Mesothelial cell of epicardium (in vitro differentiated cells): ENCODE results near the gene TRAF4. TPM values are rescaled to one million over a fixed set of nuclear protein-coding genes. Genes with fewer than 3 reads are reported as not detected.
A peak's percentile ranks its signal among the peaks of the same experiment; 100 is the strongest.

Experiments used
- DNase-seq, 2 experiments: peaks; one replicate each; pipeline ENCODE4 v3.0.0; 2021; ENCODE audit warnings: low spot score in 2 of 2; ENCODE audit not compliant: unreplicated experiment in 2 of 2
- H3K27ac Mint-ChIP-seq: 2 replicates; pipeline ENCODE4 v1.8.0; 2021; ENCODE audit warnings: mixed read lengths
- H3K27me3 Mint-ChIP-seq: 2 replicates; pipeline ENCODE4 v1.8.0; 2021; ENCODE audit warnings: low read depth, mixed read lengths
- H3K36me3 Mint-ChIP-seq: 2 replicates; pipeline ENCODE4 v1.8.0; 2021; ENCODE audit warnings: mixed read lengths
- H3K4me1 Mint-ChIP-seq: 2 replicates; pipeline ENCODE4 v1.8.0; 2021; ENCODE audit warnings: mixed read lengths
- H3K4me3 Mint-ChIP-seq: 2 replicates; pipeline ENCODE4 v1.8.0; 2021; ENCODE audit warnings: mild to moderate bottlenecking, moderate library complexity, mixed read lengths
- H3K9me3 Mint-ChIP-seq: 2 replicates; pipeline ENCODE4 v1.8.0; 2021; ENCODE audit warnings: mixed read lengths
- total RNA-seq: library from RNA; stranded (reverse); gene quantifications from 3 replicates; pipeline ENCODE4 v1.2.1, GENCODE V29; 2021
- TF ChIP-seq, protein P1 (sequence below): fragments of 200-600 bp; sonication (generic); IDR thresholded peaks from one replicate; pipeline ENCODE4 v1.5.0; 2021; ENCODE audit warnings: antibody characterized with exemption; ENCODE audit not compliant: unreplicated experiment

Gene TRAF4
- total RNA-seq, 1 donor from 2014 or later = 252 TPM

DNA sequence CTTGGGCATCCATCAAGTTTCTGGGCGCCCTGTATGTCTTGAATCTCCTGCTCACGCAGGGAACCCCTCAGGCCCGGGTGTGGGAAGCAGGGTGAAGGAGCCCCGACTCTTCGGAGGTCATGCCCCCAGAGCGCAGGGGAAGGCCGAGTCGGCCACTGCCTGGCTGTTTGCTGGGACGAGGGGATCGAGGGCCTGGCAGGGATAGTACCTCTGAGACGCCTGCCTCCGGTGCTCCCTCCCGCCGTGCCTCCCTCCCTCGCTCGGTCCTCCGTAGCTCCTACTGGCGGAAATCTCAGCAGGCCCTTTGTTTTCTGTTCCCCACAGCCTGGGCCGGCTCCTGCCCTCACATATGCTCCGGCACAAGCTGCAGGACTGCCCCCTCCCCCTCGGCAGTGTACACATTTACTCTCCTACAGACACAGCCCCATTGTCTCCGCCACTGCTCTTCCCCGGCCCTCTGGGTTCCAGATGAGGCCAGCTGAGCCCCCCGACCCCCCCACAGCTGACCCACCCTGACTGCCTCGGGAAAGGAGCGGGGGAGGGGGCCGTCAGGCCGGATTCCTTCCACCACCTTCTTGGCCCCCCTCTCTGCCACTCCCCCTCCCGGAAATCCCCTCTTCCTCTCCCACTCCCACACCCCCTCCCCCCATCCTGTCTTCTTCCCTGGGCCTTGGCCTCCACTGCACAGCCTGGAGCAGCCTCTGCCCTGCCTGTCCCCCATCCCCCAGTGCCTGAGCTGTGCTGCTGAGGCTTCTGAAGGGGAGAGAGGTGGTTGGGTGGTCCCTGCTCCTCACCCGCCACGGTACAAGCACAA lies 1.4 kb downstream of the TRAF4 start:
- peak; percentile 62 to 70 for DNase-seq
- no peaks in the 10 kb centered on the region for H3K9me3 Mint-ChIP-seq
- H3K4me1 Mint-ChIP-seq = peaks cover 30% of the 10 kb centered on the region
- TF ChIP-seq, protein P1, sequence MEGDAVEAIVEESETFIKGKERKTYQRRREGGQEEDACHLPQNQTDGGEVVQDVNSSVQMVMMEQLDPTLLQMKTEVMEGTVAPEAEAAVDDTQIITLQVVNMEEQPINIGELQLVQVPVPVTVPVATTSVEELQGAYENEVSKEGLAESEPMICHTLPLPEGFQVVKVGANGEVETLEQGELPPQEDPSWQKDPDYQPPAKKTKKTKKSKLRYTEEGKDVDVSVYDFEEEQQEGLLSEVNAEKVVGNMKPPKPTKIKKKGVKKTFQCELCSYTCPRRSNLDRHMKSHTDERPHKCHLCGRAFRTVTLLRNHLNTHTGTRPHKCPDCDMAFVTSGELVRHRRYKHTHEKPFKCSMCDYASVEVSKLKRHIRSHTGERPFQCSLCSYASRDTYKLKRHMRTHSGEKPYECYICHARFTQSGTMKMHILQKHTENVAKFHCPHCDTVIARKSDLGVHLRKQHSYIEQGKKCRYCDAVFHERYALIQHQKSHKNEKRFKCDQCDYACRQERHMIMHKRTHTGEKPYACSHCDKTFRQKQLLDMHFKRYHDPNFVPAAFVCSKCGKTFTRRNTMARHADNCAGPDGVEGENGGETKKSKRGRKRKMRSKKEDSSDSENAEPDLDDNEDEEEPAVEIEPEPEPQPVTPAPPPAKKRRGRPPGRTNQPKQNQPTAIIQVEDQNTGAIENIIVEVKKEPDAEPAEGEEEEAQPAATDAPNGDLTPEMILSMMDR = no peak
- peaks cover 3% of the 10 kb centered on the region for H3K36me3 Mint-ChIP-seq
- no peaks in the 10 kb centered on the region for H3K27me3 Mint-ChIP-seq
- H3K27ac Mint-ChIP-seq = peak overlapping the region; percentile 98
- H3K4me3 Mint-ChIP-seq = peak overlapping the region; percentile 89

DNA sequence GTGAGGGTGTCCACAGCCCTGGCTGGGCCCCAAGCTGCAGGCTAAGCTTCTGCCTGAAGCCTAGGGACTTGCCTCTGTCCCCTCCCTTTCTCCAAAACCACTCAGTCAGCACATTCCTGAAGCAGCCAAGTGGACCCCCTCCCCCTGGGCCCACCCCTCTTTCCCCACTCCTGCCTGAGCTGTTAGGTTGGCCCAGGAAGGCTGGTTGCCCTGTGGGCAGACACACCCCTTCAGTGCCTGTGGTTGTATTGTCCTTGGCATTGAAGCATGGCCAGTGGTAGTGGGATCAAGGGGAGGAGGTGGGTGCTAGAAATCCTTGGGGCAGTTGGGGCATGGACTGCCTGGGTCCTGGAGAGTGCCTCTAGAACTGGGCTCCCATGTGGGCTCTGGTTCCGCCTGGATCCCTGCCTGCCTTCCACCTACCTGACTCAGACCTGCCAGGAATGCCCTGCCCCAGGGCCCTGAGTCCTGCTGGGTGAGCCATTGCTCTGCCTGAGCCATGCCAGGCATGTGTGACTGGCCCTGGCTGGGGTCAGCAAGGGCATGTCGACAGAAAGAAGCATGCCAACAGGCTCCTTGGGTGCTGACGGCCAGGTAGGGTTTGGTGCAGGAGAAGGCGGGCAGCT lies 2.1 kb downstream of the TRAF4 start:
- H3K27me3 Mint-ChIP-seq = no peaks in the 10 kb centered on the region
- DNase-seq = peak in 1 of 2 experiments; percentile 56
- H3K4me1 Mint-ChIP-seq = peaks cover 32% of the 10 kb centered on the region
- peak overlapping the region; percentile 89 for H3K4me3 Mint-ChIP-seq
- TF ChIP-seq, protein P1 = no peak
- no peaks in the 10 kb centered on the region for H3K9me3 Mint-ChIP-seq
- peak overlapping the region; percentile 98 for H3K27ac Mint-ChIP-seq
- peaks cover 3% of the 10 kb centered on the region for H3K36me3 Mint-ChIP-seq

DNA sequence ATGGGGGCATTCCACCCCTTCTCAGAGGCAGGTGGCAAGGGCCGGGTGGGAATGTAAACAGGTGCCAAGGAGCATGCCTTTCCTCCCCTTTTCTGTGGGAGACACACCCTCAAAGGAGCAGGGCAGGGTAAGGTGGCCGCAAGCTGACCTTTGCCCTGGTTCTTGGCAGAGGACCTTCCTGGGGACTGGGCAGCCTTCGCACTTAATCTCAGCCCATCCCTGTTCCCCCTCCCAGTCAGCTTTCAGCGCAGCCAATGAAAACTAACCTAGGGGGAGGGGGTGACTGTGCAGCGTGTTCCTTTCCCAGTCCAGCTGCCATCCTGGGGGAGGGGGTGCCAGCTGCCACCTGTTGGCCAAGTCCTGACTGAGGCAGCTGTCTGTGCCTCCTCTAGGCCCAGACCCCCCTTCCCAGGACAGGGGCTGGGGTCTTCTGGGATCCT lies 2.8 kb downstream of the TRAF4 start:
- no peak for DNase-seq
- TF ChIP-seq, protein P1 = no peak
- Mint-ChIP-seq H3K4me3 (peak overlapping the region; percentile 89), H3K36me3 (peaks cover 3% of the 10 kb centered on the region), H3K27ac (peak overlapping the region; percentile 98), H3K9me3 (no peaks in the 10 kb centered on the region), H3K27me3 (no peaks in the 10 kb centered on the region), H3K4me1 (peaks cover 32% of the 10 kb centered on the region)

DNA sequence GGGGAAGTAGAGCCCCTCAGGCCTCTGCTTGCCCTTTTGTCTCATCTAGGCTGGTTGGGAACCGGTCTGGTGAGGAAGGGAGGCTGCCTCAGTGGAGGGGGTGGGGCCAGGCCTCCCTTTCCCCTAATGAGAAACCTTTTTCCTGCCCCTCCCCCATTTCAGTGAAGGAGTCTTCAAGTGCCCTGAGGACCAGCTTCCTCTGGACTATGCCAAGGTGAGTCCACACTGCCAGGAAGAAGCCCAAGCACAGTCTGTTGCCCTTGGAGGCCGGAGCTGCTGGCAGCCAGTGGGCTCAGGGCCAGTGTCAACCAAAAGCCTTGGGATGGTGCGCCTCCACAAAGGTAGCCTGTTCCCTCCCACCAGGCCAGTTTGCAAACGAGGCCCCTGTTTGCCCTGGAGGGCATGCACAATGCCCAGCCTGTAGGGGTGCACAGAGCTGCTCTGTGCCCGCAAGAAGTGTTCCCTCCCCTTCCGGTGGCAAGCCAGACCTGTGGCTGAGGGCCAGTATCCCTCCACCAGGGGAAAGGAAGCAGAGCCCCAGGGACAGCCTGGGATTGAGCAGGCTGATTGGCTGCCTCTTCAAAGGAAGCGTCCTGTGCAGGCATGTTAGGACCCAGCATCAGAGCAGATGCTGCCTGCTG lies 3.4 kb downstream of the TRAF4 start:
- H3K9me3 Mint-ChIP-seq = no peaks in the 10 kb centered on the region
- DNase-seq = no peak
- H3K4me1 Mint-ChIP-seq = peaks cover 32% of the 10 kb centered on the region
- H3K27ac Mint-ChIP-seq = peak overlapping the region; percentile 98
- peaks cover 3% of the 10 kb centered on the region for H3K36me3 Mint-ChIP-seq
- TF ChIP-seq, protein P1 = no peak
- no peaks in the 10 kb centered on the region for H3K27me3 Mint-ChIP-seq
- H3K4me3 Mint-ChIP-seq = peak overlapping the region; percentile 89

DNA sequence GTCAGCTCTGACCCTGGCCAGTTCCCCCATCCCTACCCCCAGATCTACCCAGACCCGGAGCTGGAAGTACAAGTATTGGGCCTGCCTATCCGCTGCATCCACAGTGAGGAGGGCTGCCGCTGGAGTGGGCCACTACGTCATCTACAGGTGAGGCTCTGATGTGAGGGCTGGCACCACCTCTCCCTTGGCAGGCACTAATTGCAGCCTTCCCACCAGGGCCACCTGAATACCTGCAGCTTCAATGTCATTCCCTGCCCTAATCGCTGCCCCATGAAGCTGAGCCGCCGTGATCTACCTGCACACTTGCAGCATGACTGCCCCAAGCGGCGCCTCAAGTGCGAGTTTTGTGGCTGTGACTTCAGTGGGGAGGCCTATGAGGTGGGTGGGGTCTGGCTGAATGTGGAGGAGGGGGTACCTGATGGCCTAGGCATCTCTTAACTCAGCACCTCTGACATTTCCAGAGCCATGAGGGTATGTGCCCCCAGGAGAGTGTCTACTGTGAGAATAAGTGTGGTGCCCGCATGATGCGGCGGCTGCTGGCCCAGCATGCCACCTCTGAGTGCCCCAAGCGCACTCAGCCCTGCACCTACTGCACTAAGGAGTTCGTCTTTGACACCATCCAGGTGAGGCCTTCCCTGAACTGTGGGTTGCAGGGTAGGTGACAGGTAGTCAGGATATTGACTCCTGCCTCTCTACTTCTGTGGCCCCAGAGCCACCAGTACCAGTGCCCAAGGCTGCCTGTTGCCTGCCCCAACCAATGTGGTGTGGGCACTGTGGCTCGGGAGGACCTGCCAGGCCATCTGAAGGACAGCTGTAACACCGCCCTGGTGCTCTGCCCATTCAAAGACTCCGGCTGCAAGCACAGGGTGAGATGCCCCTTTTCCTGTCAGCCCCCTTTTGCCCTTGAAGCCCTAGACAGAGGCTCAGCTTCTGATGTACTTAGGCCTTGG lies 4.3 kb downstream of the TRAF4 start:
- no peaks in the 10 kb centered on the region for H3K27me3 Mint-ChIP-seq
- peak overlapping the region; percentile 98 for H3K27ac Mint-ChIP-seq
- TF ChIP-seq, protein P1 = no peak
- H3K4me1 Mint-ChIP-seq = peaks cover 30% of the 10 kb centered on the region
- DNase-seq = no peak
- peak overlapping the region; percentile 20 for H3K4me3 Mint-ChIP-seq
- peaks cover 7% of the 10 kb centered on the region for H3K36me3 Mint-ChIP-seq
- no peaks in the 10 kb centered on the region for H3K9me3 Mint-ChIP-seq
